Activated T-cell treated with anti-CD3 and anti-CD28 coated beads for 1 hour (primary cell): ENCODE measurements around the gene OLFM1.

Source experiments
- DNase-seq: peaks from one replicate; pipeline ENCODE4 v3.0.0-alpha.2; 2020; ENCODE audit warnings: low read depth

OLFM1 gene

GRCh38 chr9:135076876-135077430 lies 10.5 kb upstream of the OLFM1 start:
- DNase-seq = no peak

- no peak for DNase-seq
Observed at GRCh38 chr9:135077497-135078200, 9.8 kb upstream of the OLFM1 start.

- DNase-seq = no peak
Observed at GRCh38 chr9:135078361-135078821, 9.1 kb upstream of the OLFM1 start.

- DNase-seq = no peak
Observed at GRCh38 chr9:135079018-135079417, 8.4 kb upstream of the OLFM1 start.

- DNase-seq = no peak
Observed at GRCh38 chr9:135079676-135080075, 7.8 kb upstream of the OLFM1 start.

- DNase-seq = no peak
Observed at GRCh38 chr9:135080286-135081263, 6.9 kb upstream of the OLFM1 start.

- no peak for DNase-seq
Observed at GRCh38 chr9:135081264-135081660, 6.2 kb upstream of the OLFM1 start.

GRCh38 chr9:135081731-135082130 lies 5.7 kb upstream of the OLFM1 start:
- DNase-seq = no peak

- DNase-seq = no peak
Observed at GRCh38 chr9:135082536-135082935, 4.9 kb upstream of the OLFM1 start.

GRCh38 chr9:135083241-135083810 lies 4.1 kb upstream of the OLFM1 start:
- DNase-seq = no peak

GRCh38 chr9:135083831-135084230 lies 3.6 kb upstream of the OLFM1 start:
- no peak for DNase-seq

GRCh38 chr9:135084262-135084661 lies 3.2 kb upstream of the OLFM1 start:
- no peak for DNase-seq

GRCh38 chr9:135084881-135085760 lies 2.3 kb upstream of the OLFM1 start:
- DNase-seq = no peak

- DNase-seq = no peak
Observed at GRCh38 chr9:135085830-135086546, 1.5 kb upstream of the OLFM1 start.

- DNase-seq = no peak
Observed at GRCh38 chr9:135086597-135087488, 625 bp upstream of the OLFM1 start.

- no peak for DNase-seq
Observed at GRCh38 chr9:135087899-135088347, 455 bp downstream of the OLFM1 start.

- DNase-seq = no peak
Observed at GRCh38 chr9:135088348-135088978, 995 bp downstream of the OLFM1 start.

- DNase-seq = no peak
Observed at GRCh38 chr9:135088979-135089847, 1.7 kb downstream of the OLFM1 start.
